Effector memory CD4-positive, alpha-beta T cell (primary cell): ENCODE results near the gene QRFP.

Source experiments
- DNase-seq, 3 donors: peaks; one replicate each; pipeline ENCODE4 v3.0.0-alpha.2; 2020
- H3K27ac ChIP-seq: 2 replicates; pipeline ENCODE4 v1.7.0; 2013; ENCODE audit warnings: mild to moderate bottlenecking, low read length, moderate library complexity; ENCODE audit not compliant: insufficient read depth, poor library complexity, severe bottlenecking
- H3K27me3 ChIP-seq: replicated peaks from 2 replicates; pipeline ENCODE4 v1.7.0; 2013; ENCODE audit warnings: mild to moderate bottlenecking, low read length; ENCODE audit not compliant: insufficient read depth, control insufficient read depth, poor library complexity, severe bottlenecking
- H3K36me3 ChIP-seq: 2 replicates; pipeline ENCODE4 v1.7.0; 2013; ENCODE audit warnings: mild to moderate bottlenecking, low read length, moderate library complexity; ENCODE audit not compliant: control insufficient read depth, insufficient read depth
- H3K4me1 ChIP-seq: 2 replicates; pipeline ENCODE4 v1.7.0; 2013; ENCODE audit warnings: low read length, mild to moderate bottlenecking; ENCODE audit not compliant: control insufficient read depth, insufficient read depth, poor library complexity, severe bottlenecking
- H3K4me3 ChIP-seq: 2 replicates; pipeline ENCODE4 v1.7.0; 2013; ENCODE audit warnings: low read length, low read depth, mild to moderate bottlenecking; ENCODE audit not compliant: insufficient read depth, poor library complexity, severe bottlenecking
- H3K9me3 ChIP-seq: 2 replicates; pipeline ENCODE4 v1.7.0; 2013; ENCODE audit warnings: mild to moderate bottlenecking, low read length, moderate library complexity; ENCODE audit not compliant: control insufficient read depth

The QRFP gene

GRCh38 chr9:130939405-130940026 is 42.9 kb upstream of the QRFP start:
- Histone ChIP-seq H3K4me3 (no peak overlapping the region), H3K27me3 (peaks cover 33% of the 10 kb centered on the region)
- no peak for DNase-seq

GRCh38 chr9:130938652-130939404 is 42.2 kb upstream of the QRFP start, which contains the start of gene FIBCD1:
TSS of gene FIBCD1 (minus strand) at chr9:130939247. CDS start at chr9:130938607, 640 bp downstream.
- H3K27me3 ChIP-seq, result peaks cover 33% of the 10 kb centered on the region
- no peak within 1 kb of the TSS for H3K27ac ChIP-seq
- H3K4me3 ChIP-seq, result no peak within 1 kb of the TSS
- no peaks in the 10 kb centered on the region for H3K36me3 ChIP-seq
- peaks cover 19% of the 10 kb centered on the region for H3K4me1 ChIP-seq
- no peak for DNase-seq
- H3K9me3 ChIP-seq, result no peaks in the 10 kb centered on the region

More at GRCh38 chr9:130939405-130940026, 42.9 kb upstream of the QRFP start:
- H3K36me3 ChIP-seq, result no peaks in the 10 kb centered on the region
- H3K4me1 ChIP-seq, result peaks cover 19% of the 10 kb centered on the region
- no peaks in the 10 kb centered on the region for H3K9me3 ChIP-seq
- H3K27ac ChIP-seq, result no peak overlapping the region

- Histone ChIP-seq H3K4me1 (peaks cover 19% of the 10 kb centered on the region), H3K27me3 (peaks cover 35% of the 10 kb centered on the region), H3K4me3 (no peak overlapping the region)
Measured at GRCh38 chr9:130938184-130938651, 41.6 kb upstream of the QRFP start.

GRCh38 chr9:130937146-130938076 is 40.8 kb upstream of the QRFP start:
- Histone ChIP-seq H3K36me3 (no peaks in the 10 kb centered on the region), H3K4me3 (no peak overlapping the region), H3K4me1 (peaks cover 19% of the 10 kb centered on the region), H3K27me3 (peaks cover 38% of the 10 kb centered on the region), H3K9me3 (no peaks in the 10 kb centered on the region), H3K27ac (no peak overlapping the region)
- no peak for DNase-seq

More at GRCh38 chr9:130938184-130938651, 41.6 kb upstream of the QRFP start:
- no peak overlapping the region for H3K27ac ChIP-seq
- H3K36me3 ChIP-seq, result no peaks in the 10 kb centered on the region
- no peaks in the 10 kb centered on the region for H3K9me3 ChIP-seq
- no peak for DNase-seq

- DNase-seq, result no peak
- Histone ChIP-seq H3K27ac (no peak overlapping the region), H3K36me3 (no peaks in the 10 kb centered on the region), H3K27me3 (peaks cover 38% of the 10 kb centered on the region), H3K9me3 (no peaks in the 10 kb centered on the region), H3K4me3 (no peak overlapping the region), H3K4me1 (peaks cover 19% of the 10 kb centered on the region)
Measured at GRCh38 chr9:130936285-130937117, 39.9 kb upstream of the QRFP start.

- no peak for DNase-seq
- no peaks in the 10 kb centered on the region for H3K9me3 ChIP-seq
- H3K36me3 ChIP-seq, result no peaks in the 10 kb centered on the region
- peaks cover 13% of the 10 kb centered on the region for H3K4me1 ChIP-seq
- no peak overlapping the region for H3K4me3 ChIP-seq
- H3K27me3 ChIP-seq, result peaks cover 31% of the 10 kb centered on the region
- H3K27ac ChIP-seq, result no peak overlapping the region
Measured at GRCh38 chr9:130935648-130936271, 39.1 kb upstream of the QRFP start.

- peaks cover 29% of the 10 kb centered on the region for H3K27me3 ChIP-seq
- no peak for DNase-seq
- peaks cover 11% of the 10 kb centered on the region for H3K4me1 ChIP-seq
- no peak overlapping the region for H3K27ac ChIP-seq
- H3K36me3 ChIP-seq, result no peaks in the 10 kb centered on the region
- no peaks in the 10 kb centered on the region for H3K9me3 ChIP-seq
- no peak overlapping the region for H3K4me3 ChIP-seq
Measured at GRCh38 chr9:130934702-130935647, 38.4 kb upstream of the QRFP start.

GRCh38 chr9:130934246-130934645 is 37.6 kb upstream of the QRFP start:
- no peak for DNase-seq
- H3K9me3 ChIP-seq, result no peaks in the 10 kb centered on the region
- H3K4me1 ChIP-seq, result peaks cover 5% of the 10 kb centered on the region
- peaks cover 24% of the 10 kb centered on the region for H3K27me3 ChIP-seq
- H3K4me3 ChIP-seq, result no peak overlapping the region
- H3K27ac ChIP-seq, result no peak overlapping the region
- H3K36me3 ChIP-seq, result no peaks in the 10 kb centered on the region
